Kidney (tissue), 22 donors: ENCODE data around the gene IBA57. TPM values are rescaled to one million over a fixed set of nuclear protein-coding genes. Genes with fewer than 3 reads are reported as not detected.

Source experiments
- DNase-seq, 5 donors: peaks; one replicate each; pipeline ENCODE4 v3.0.0-alpha.2; 2013 to 2020
- FAIRE-seq: peaks from 2 replicates; lab custom pipeline; 2012; peaks lifted over from hg19 to GRCh38; lab: Jason Lieb, UNC
- H3K27ac ChIP-seq, 2 donors: one replicate each; pipeline ENCODE4 v1.7.0; 2013; ENCODE audit warnings: low read depth in 2 of 2, low read length in 2 of 2, inconsistent platforms in 1 of 2
- H3K27me3 ChIP-seq: one replicate; pipeline ENCODE4 v1.7.1; 2013; ENCODE audit warnings: low read length, inconsistent platforms; ENCODE audit not compliant: control insufficient read depth, insufficient read depth
- H3K36me3 ChIP-seq, 3 donors: one replicate each; pipeline versions ENCODE4 v1.7.0 to v1.7.1; 2013; ENCODE audit warnings: low read length in 3 of 3, control low read depth in 1 of 3, inconsistent platforms in 1 of 3; ENCODE audit not compliant: insufficient read depth in 3 of 3, control insufficient read depth in 2 of 3
- H3K4me1 ChIP-seq, 3 donors: one replicate each; pipeline versions ENCODE4 v1.7.0 to v1.7.1; 2013; ENCODE audit warnings: low read length in 3 of 3, inconsistent platforms in 1 of 3, low read depth in 1 of 3; ENCODE audit not compliant: control insufficient read depth in 2 of 3, insufficient read depth in 2 of 3
- H3K4me3 ChIP-seq, 3 donors: one replicate each; pipeline versions ENCODE4 v1.7.0 to v1.8.1; 2013; ENCODE audit warnings: low read length in 3 of 3, control low read depth in 1 of 3, inconsistent platforms in 1 of 3
- H3K9ac ChIP-seq, 3 donors: one replicate each; pipeline versions ENCODE4 v1.7.0 to v1.7.1; 2013; ENCODE audit warnings: low read length in 3 of 3, control low read depth in 1 of 3, inconsistent platforms in 1 of 3
- H3K9me3 ChIP-seq, 3 donors: one replicate each; pipeline versions ENCODE4 v1.7.0 to v1.7.1; 2013; ENCODE audit warnings: low read length in 3 of 3, control low read depth in 1 of 3, inconsistent platforms in 1 of 3; ENCODE audit not compliant: control insufficient read depth in 2 of 3, insufficient read depth in 1 of 3
- CTCF ChIP-seq: IDR thresholded peaks from 3 replicates; pipeline ENCODE4 v1.5.1; 2012; ENCODE audit warnings: mild to moderate bottlenecking, moderate library complexity, borderline replicate concordance; ENCODE audit not compliant: insufficient read depth; ENCODE audit errors: extremely low read depth
- intact Hi-C: fragments of 100-400 bp; cut with DNase I; formaldehyde crosslinking; loops from one replicate; pipeline ENCODE4 v1.11.1; 2022
- long read RNA-seq, 10 donors: library from polyadenylated mRNA in 1 of 10; unstranded in 1 of 10; transcript quantifications; one replicate each; pipeline ENCODE4 v2.0.0 and lab custom pipeline, GENCODE V29; 2021 to 2026
- polyA plus RNA-seq: library from polyadenylated mRNA; stranded (reverse); fragments of 350-450 nt; fragmentation: Illumina TruSeq; extraction: RNeasy Lipid Tissue Mini Kit (QIAGEN cat#74804); gene quantifications from one replicate; pipeline ENCODE4 v1.2.3, GENCODE V29; 2014; ENCODE audit warnings: low read depth, low replicate concordance; ENCODE audit not compliant: insufficient read depth
- total RNA-seq: library from RNA; stranded (reverse); fragmentation: NEBNext Ultra II Directional; extraction: Animal tissue kit (Norgen Biotek cat#: 25700); gene quantifications from one replicate; pipeline ENCODE4 v1.2.1, GENCODE V29; 2021
- donor health status: control.
- donor health status: control.
- donor health status: control.
- donor health status: control.
- donor health status: control.
- donor health status: DM: yes; HTN: yes; CAD: no.
- donor health status: Normal renal cell carcinoma (clear cell type).

Gene IBA57
- 13.0 TPM for total RNA-seq
- polyA plus RNA-seq = 4.7 TPM
- long read RNA-seq, donor 1, full-length matches to known transcripts = 2 of 7 reads
- long read RNA-seq, donor 1, partial matches to known transcripts = 5 of 7 reads
- long read RNA-seq, donor 1, other reads (novel, unspliced or antisense) = 0 of 7 reads
- long read RNA-seq, donor 2, full-length matches to known transcripts = 2 of 2 reads
- long read RNA-seq, donor 2, partial matches to known transcripts = 0 of 2 reads
- long read RNA-seq, donor 2, other reads (novel, unspliced or antisense) = 0 of 2 reads
- long read RNA-seq, donor 3, full-length matches to known transcripts = 6 of 6 reads
- long read RNA-seq, donor 3, partial matches to known transcripts = 0 of 6 reads
- long read RNA-seq, donor 3, other reads (novel, unspliced or antisense) = 0 of 6 reads
- long read RNA-seq, donor 4, full-length matches to known transcripts = 1 of 1 reads
- long read RNA-seq, donor 4, partial matches to known transcripts = 0 of 1 reads
- long read RNA-seq, donor 4, other reads (novel, unspliced or antisense) = 0 of 1 reads
- long read RNA-seq, donor 5 = 0 reads
- long read RNA-seq, donor 6, full-length matches to known transcripts = 5 of 5 reads
- long read RNA-seq, donor 6, partial matches to known transcripts = 0 of 5 reads
- long read RNA-seq, donor 6, other reads (novel, unspliced or antisense) = 0 of 5 reads
- long read RNA-seq, donor 7, full-length matches to known transcripts = 6 of 9 reads
- long read RNA-seq, donor 7, partial matches to known transcripts = 1 of 9 reads
- long read RNA-seq, donor 7, other reads (novel, unspliced or antisense) = 2 of 9 reads
- long read RNA-seq, donor 8, full-length matches to known transcripts = 1 of 1 reads
- long read RNA-seq, donor 8, partial matches to known transcripts = 0 of 1 reads
- long read RNA-seq, donor 8, other reads (novel, unspliced or antisense) = 0 of 1 reads
- long read RNA-seq, donor 9, full-length matches to known transcripts = 2 of 2 reads
- long read RNA-seq, donor 9, partial matches to known transcripts = 0 of 2 reads
- long read RNA-seq, donor 9, other reads (novel, unspliced or antisense) = 0 of 2 reads
- long read RNA-seq, donor 10, full-length matches to known transcripts = 1 of 1 reads
- long read RNA-seq, donor 10, partial matches to known transcripts = 0 of 1 reads
- long read RNA-seq, donor 10, other reads (novel, unspliced or antisense) = 0 of 1 reads

GRCh38 chr1:228165372-228166169 is at the start of gene IBA57:
IBA57 (plus strand) TSS chr1:228165804; CDS start chr1:228165817, 13 bp downstream.
- Histone ChIP-seq H3K27me3 (no peaks in the 10 kb centered on the region), H3K36me3 (no peaks in the 10 kb centered on the region), H3K4me1 (peaks cover 0 to 11% (median 6%) of the 10 kb centered on the region in 3 donors), H3K9me3 (no peaks in the 10 kb centered on the region), H3K27ac (peak within 1 kb of the TSS; percentile 99 to 100), H3K9ac (peak within 1 kb of the TSS; percentile 79 to 96 (median 80)), H3K4me3 (peak within 1 kb of the TSS; percentile 77 to 85 (median 83))
- TF ChIP-seq CTCF = peak; percentile 82
- FAIRE-seq (no peak), DNase-seq (peak; percentile 99 to 100 (median 100))
- intact Hi-C loops = no loop called here

- no peak for TF ChIP-seq CTCF
- Histone ChIP-seq H3K36me3 (no peaks in the 10 kb centered on the region), H3K4me3 (no peak overlapping the region), H3K9ac (no peak overlapping the region), H3K9me3 (no peaks in the 10 kb centered on the region), H3K27me3 (no peaks in the 10 kb centered on the region), H3K4me1 (no peaks in the 10 kb centered on the region), H3K27ac (no peak overlapping the region)
- FAIRE-seq (no peak), DNase-seq (no peak)
- intact Hi-C loops = no loop called here
These were observed 48.3 kb upstream of the IBA57 start for GRCh38 chr1:228117335-228117734.

- no peaks in the 10 kb centered on the region for H3K27me3 ChIP-seq
- no peak overlapping the region for H3K9ac ChIP-seq
- no peak for TF ChIP-seq CTCF
- H3K36me3 ChIP-seq = no peaks in the 10 kb centered on the region
- FAIRE-seq (no peak), DNase-seq (no peak)
- intact Hi-C loops = no loop called here
- no peaks in the 10 kb centered on the region for H3K4me1 ChIP-seq
- no peak overlapping the region for H3K27ac ChIP-seq
- no peak overlapping the region for H3K4me3 ChIP-seq
- no peaks in the 10 kb centered on the region for H3K9me3 ChIP-seq
These were observed 47.6 kb upstream of the IBA57 start for GRCh38 chr1:228118040-228118439.
